ENCODE data around the gene CHMP1A.
"Not testable (repeated sequence)": the region's sequence is repeated elsewhere in the genome, so short reads cannot be mapped to it uniquely, and the experiment has no call there.

The CHMP1A gene

DNA sequence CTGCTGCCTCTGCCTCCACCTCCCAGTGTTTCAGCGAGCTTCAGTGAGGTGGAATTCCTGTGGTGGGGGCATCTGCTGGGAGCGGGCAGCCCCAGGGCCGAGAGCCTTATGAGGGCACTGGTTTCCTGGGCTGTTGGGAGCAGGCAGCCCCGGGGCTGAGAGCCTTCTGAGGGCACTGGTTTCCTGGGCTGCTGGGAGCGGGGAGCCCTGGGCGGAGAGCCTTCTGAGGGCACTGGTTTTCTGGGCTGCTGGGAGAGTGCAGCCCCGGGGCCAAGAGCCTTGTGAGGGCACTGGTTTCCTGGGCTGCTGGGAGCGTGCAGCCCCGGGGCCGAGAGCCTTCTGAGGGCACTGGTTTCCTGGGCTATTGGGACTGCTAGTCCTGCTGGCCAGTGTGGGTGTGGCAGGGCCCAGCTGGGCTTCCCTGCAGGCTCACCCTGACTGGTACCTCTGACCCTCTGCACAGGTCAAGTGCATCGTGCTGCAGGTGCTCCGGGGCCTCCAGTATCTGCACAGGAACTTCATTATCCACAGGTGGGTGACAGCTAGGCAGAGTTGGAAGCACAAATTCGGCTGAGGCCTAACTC is 34.6 kb upstream of the CHMP1A start:
- no peak for DNase-seq

DNA sequence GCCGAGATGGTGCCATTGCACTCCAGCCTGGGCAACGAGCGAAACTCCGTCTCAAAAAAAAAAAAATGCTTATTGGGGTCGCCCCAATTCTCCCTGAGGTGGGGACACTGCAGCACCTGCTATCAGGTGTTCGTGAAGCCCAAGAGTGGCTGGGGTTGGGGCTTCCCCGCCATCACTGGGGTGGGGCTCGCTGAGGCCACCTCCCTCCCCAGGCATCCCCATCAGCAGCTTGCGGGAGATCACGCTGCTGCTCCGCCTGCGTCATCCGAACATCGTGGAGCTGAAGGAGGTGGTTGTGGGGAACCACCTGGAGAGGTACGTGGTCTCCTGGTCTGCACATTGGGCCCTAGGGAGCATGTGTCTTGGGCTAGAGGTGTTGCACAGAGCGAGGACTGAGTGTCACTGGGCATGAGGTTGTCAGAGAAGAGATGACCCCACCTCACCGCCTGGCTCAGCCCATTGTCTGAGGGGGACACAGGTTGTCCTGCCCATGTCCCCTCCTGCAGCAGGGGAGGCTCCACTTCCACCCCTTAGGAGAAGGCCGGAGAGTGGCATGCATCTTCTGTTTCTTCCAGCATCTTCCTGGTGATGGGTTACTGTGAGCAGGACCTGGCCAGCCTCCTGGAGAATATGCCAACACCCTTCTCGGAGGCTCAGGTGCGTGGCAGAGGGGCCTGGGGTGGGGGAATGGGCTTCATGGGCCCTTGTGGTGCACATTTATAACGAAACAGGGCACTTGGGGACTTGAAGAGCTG is 33.9 kb upstream of the CHMP1A start:
- DNase-seq = no peak

DNA sequence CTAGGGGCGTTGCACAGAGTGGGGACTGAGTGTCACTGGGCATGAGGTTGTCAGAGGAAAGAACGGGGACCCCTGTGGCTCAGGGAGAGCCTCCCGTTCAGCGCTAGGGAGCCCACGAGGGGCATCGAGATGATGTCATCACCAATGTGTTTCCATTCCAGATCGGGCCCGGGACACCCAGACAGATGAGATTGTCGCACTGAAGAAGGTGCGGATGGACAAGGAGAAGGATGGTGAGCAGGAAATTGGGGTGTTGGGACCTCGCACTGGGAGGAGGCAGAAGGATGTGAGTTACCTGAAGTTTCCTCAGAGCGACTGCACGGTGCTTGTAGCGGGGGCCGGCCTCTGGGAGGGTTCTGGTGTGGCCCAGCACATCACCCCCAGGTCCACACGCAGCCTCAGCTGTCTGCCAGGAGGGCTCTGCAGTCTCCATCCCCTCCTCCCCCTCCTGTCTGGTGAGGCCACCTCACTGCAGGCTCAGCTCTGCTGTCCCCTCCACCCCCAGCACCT is 32.9 kb upstream of the CHMP1A start:
- no peak for DNase-seq

DNA sequence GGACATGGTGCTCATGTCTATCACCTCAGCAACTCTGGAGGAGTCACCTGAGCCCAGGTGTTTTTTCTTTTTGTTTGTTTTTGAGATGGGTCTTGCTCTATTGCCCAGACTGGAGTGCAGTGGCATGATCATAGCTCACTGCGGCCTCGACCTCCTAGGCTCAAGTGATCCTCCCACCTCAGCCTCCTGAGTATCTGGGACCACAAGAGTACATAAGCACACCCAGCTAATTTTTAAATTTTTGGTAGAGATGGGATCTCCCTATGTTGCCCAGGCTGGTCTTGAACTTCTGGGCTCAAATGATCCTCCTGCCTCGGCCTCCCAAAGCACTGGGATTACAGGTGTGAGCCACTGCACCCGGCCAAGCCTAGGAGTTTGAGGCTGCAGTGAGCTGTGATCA is 32.1 kb upstream of the CHMP1A start:
- DNase-seq = not testable (repeated sequence)

DNA sequence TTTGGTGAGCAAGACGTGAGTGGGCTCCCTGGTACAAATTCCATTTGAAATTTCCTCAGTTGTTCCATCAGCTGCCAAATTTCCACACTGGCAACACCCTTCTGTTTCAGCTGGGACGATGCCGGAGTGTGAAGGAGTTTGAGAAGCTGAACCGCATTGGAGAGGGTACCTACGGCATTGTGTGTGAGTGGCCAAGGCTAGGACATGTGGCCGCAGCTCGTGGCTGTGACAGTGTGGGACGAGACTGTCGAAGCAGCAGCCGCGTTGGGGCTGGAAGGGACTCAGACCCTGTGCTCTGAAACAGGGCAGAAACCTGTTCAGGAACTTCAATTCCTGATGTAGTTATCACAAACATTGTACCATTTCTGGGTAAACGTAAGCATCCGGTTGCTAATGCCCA is 31.6 kb upstream of the CHMP1A start:
- DNase-seq = no peak

DNA sequence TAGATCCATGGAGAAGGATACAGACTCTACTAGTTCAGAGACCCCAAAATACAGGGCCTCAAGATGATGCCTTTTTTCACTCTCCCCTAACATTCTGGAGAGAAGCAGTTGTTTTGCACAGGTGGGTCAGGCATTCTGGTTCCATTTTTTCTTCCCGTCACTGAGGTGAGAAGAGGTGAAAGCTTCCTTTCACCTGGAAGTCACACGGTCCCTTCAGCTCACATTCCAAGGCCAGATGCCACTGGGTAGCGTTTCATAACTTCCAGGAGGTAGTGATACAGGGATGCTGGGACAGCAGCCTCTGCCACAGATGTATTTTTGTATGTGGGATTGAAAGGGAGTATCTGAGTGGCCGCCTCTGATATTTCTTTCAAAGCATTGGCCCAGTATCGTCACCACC is 30.9 kb upstream of the CHMP1A start:
- DNase-seq = no peak

DNA sequence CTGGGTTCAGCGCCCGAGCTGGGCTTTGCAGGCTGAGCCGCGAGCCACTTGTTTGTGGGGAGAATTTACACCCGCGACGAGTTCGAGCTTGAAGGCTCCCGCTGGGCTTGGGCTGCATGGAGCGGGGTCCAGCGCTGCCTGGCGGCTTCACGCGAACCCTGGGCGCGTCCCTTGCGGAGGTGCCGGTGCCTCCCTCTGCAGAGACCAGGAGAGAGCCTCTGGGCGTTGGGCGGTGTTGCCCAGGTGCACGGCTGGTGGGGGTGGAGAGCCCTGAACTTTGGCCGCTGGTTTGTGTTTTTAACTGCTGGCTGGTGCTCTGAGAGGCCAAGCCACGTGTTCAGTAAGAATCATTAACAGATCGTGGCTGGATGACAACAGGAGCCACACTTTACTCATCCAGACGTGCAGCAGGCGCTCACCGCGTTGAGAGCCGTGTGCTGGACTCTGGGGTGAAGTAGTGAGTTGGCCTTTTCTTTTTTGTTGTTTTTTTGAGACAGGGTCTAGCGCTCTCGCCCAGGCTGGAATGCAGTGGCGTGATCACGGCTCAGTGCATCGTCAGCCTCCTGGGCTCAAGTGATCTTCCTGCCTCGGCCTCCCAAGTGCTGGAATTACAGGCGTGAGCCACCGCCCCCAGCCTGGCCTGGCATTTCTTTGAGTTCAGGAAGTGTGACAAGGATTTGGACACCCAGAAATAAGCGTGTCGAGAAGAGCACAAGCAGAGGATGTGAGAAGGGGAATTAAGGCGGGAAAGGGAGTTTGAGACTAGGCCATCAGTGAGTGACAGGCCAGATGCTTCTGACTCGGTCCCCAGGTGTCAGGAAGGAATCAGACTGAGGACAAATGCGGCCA is 29.8 kb upstream of the CHMP1A start:
- DNase-seq = peak; percentile 27

DNA sequence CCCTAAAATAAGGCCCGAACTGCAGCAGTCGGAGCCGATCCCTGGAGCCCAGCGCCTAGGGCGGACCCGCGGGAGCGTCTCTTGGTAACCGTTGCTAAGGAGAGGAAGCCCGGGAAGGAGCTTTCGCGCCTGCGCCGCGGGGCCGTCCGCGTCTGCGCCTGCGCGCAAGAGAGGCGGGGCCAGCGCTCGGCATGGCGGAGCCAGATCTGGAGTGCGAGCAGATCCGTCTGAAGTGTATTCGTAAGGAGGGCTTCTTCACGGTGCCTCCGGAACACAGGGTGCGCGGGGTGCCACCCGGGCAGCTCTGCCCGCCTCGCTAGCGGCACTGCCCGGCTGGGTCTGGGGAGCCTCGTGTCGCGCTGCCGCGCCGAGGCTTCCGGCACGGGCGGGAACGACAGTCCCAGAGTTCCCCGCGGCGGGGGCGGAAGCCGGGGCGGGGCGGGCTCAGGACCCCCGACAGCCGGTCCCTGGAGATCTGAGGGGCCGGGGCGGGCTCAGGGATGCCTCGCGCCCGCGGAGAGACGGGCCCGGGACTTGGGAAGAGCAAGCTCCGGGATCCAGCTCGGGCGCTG is 29.1 kb upstream of the CHMP1A start, which contains the start of gene CDK10:
TSS of gene CDK10 (plus strand) at position 170 of the 572 bp plus-strand sequence. CDS start at position 192, 22 bp downstream.
- peak; percentile 67 for DNase-seq

DNA sequence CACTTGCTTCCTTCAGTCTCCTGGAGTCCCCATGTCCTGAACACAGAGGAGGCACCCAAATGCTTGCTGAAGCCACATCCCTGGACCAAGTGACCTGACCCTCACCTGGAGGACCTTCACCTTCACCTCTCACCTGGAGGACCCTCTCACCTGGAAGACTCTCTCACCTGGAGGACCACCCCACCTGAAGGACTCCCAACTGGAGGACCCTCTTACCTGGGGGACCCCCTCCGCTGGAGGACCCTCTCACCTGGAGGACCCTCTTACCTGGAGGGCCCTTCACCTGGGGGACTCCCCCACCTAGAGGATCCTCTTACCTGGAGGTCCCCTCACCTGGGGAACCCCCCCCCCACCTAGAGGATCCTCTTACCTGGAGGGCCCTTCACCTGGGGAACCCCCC is 28.4 kb upstream of the CHMP1A start:
- no peak for DNase-seq

DNA sequence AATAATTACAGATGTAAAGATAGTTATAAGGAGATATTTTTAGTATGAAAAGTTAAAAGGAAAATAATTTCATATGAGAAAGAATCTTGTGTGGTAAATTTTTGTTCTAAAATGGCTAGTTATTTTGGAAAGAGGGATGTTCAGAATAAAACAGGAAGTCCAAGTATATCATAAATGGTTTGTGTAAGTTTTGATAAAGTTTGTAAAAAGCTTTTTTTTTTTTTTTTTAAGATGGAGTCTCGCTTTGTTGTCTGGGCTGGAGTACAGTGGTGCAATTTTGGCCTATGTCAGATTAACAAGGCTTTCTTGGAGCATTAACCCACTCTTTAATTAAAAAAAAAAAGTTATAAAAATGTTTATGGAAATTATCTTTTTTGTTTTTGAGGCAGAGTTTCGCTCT is 20.8 kb upstream of the CHMP1A start:
- no peak for DNase-seq

DNA sequence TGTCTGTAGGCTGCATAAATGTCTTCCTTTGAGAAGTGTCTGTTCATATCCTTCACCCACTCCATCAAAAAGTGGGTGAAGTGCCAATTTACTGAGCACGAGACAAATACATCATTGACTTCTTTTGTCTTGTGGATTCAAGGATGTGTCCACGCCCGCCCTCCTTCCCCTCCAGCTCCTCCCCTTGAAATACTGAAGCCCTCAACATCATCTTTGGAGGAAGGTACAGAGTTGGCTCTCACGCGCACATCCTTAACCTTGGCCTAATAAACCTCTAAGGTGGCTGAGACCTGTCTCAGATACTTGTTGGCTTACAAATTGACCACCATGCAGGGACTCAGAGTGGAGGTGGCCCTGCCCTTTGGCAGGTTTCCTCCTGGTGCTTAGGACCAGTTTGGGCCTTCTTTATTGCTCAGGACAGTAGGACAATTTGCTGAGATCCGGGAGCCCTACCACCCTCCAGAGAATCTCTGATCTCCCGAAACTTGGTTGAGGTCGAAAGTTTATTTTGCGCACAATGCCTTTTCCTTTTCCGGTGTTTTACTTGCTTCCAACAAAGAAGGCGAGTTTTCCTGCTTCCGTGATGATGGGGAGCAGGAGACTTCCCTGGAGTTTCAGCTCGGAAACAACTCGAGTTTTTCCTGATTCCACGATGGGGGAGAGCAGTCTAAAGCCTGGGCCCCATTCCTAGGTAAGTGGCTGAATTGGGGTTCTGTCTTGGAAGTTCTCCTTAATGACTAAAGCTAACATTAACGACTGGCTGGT is 14.9 kb upstream of the CHMP1A start:
- DNase-seq = no peak

DNA sequence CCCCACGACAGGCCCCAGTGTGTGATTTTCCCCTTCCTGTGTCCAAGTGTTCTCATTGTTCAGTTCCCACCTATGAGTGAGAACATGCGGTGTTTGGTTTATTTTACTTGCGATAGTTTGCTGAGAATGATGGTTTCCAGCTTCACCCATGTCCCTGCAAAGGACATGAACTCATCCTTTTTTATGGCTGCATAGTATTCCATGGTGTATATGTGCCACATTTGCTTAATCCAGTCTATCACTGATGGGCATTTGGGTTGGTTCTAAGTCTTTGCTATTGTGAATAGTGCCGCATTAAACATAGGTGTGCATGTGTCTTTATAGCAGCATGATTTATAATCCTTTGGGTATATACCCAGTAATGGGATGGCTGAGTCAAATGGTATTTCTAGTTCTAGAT is 14.1 kb upstream of the CHMP1A start:
- DNase-seq = not testable (repeated sequence)

DNA sequence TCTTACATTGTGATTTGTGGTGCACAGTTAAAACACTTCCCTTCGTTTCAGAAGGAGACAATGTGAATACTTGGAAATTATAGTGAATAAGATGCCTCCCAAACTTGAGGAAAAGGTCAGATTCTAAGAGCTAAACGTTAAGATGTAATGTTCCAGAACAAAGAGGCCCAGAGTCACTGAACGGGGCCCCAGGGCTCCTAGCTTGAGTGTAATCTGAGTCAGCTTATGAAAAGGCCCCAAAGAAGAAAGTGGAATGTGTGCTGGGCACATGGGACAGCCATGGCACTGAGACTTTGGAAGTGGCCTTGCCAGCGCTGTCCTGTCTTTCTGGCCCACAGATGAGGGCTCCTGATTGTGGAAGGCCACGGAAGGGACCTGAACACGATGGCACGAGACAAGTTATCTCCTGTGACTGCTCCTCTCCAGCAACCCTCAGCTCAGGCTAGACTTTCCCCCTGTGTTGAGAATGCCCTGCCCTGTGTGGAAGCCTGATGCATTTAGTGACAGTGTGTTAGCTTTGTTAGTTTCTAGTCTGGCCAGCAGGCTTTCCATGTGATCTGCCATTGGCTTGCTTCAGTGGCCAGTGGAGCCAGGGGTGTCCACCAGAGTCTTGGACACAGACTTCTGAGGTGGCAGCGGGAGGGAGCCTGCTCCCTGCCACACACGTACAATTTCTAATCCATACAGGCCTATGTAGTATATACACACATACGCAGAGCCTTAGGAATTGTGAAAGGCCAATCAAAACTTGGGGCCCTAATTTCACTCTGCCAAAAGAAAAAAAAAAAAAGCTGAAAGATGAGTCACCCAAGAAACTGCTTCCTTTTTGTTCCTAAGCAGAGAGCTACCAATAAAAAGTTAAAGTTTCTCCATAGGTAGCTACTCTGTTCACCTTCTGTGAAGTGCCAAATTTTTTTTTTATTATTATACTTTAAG is 13.3 kb upstream of the CHMP1A start:
- no peak for DNase-seq

DNA sequence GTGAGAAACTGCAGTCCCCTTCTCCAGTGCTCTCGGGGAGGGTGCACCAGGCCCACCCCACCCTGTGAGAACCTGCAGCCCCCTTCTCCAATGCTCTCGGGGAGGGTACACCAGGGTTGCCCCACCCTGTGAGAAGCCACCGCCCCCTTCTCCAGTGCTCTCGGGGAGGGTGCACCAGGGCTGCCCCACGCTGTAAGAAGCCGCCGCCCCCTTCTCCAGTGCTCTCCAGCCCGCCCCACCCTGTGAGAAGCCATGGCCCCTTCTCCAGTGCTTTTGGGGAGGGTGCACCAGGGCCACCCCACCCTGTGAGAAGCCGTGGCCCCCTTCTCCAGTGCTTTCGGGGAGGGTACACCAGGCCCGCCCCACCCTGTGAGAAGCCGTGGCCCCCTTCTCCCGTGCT is 12.2 kb upstream of the CHMP1A start:
- no peak for DNase-seq

DNA sequence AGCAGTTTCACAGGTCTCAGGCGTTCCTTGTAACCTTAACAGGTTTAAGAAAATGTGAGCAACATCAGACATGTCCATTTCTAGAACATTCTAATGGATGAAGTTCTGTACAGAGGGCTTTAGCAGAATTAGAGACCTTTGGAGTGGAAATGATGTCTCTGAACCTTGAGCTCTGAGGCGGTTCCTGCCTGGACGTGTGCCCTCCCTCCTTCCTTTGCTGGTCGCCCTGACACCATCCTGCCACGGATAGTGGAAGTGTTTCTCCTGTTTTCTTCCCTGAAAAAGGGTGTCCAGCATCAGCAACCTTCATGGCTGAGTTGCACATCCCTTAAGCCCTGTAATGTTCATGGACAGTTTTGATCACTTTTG is 11.3 kb upstream of the CHMP1A start:
- no peak for DNase-seq

DNA sequence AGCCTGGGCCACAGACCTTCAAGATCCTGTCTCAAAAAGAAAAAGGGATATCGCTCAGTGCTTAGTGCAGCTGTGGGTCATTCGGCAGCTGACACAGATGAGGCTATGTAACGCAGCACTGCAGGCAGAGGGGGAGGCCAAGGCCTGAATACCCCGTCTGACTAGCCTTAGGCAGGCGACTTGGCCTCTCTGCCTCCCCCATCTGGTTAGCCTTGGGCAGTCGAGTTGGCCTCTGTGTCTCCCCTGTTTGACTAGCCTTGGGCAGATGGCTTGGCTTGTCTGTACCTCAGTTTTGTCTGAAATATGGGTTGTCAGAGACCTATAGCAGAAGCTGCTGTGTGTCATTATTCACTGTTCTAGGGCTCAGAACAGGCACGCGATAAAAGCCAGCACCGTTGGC is 10.1 kb upstream of the CHMP1A start:
- DNase-seq = no peak

DNA sequence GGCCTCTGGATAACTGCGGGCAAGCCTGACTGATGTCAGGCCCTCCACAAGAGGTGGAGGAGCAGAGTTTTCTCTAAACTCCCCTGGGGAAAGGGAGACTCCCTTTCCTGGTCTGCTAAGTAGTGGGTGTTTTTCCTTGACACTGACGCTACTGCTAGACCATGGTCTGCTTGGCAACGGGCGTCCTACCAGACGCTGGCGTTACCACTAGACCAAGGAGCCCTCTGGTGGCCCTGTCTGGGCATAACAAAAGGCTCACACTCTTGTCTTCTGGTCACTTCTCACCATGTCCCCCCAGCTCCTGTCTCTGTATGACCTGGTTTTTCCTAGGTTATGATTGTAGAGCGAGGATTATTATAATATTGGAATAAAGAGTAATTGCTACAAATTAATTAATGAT is 9.5 kb upstream of the CHMP1A start:
- DNase-seq = not testable (repeated sequence)

DNA sequence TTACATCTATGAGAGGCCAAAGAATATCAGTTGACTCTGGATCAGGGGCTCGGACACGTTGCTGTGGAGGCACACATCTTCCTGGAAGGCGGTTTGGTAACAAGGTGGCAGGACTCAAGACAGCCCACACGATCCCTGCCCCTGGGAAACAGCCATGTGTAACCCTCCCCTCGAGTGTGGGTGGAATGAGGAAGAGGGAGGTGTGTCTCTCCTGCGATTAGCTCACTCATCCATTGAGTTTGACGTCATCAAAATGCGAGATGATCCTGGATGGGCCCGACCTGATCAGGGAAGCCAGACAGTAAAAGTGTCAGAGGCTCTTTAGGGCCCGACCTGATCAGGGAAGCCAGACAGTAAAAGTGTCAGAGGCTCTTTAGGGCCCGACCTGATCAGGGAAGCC is 6.7 kb upstream of the CHMP1A start:
- not testable (repeated sequence) for DNase-seq

DNA sequence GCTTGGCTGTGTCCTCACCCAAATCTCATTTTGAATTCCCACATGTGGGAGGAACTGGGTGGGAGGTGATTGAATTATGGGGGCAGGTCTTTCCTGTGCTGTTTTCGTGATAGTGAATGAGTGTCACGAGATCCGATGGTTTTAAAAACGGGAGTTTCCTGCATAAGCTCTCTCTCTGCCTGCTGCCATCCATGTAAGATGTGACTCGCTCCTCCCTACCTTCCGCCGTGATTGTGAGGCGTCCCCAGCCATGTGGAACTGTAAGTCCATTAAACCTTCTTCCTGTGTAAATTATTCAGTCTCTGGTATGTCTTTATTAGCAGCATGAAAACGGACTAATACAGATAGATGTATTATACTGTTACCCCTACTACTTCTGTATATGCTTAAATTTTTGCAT is 3.7 kb upstream of the CHMP1A start:
- no peak for DNase-seq

DNA sequence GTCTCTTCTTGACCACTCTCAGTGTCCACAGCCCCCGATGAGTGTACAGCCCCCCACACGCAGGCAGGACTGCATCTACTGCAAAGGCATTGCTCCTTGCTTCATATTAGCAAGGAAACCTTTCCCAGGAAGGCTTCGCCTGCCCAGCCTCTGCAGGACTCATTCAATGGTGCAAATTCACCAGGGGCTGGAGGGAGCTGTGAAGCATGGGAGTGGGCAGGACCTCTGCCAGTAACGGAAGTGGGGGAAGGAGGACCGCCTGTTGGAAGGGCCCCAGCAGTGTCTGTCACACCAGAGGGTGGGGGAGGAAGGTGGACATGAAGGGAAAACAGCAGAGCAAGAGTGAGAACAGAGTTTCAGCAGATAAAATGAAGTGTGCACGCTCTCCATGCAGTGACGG is 2.6 kb upstream of the CHMP1A start:
- no peak for DNase-seq

DNA sequence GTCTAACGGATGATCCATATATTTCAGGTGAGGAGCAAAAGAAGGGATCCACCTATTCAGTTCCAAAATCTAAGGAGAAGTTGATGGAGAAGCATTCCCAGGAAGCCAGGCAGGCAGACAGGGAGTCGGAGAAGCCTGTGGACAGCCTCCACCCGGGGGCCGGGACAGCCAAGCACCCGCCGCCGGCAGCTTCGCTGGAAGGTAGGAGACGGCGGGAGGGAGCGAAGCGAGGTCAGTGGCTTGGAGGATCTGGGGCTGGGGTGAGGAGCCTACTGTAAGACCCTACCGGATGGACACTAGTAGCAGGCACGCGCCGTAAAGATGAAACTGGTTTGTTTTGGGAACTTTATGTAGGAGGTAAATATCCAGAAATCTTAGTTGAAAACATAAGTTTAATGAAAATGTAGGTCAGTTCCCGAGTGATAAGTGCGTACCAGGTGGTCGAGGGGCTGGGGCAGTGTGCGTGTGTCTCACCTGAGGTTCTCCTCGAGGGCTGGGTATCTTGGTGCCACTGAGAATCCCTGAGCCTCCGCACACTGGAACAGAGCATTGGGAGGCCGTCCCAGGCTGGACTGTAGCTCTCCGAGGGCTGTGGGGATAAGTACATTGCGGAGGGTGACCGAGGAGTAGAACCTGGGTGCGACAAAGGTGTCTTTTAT is 842 bp upstream of the CHMP1A start:
- DNase-seq = no peak

Data from NCI-H1105 treated with DMSO at 0.1 percent for 48 hours (cell line).